Activated T-cell treated with anti-CD3 and anti-CD28 coated beads for 24 hours (primary cell): ENCODE measurements around the gene KLHL36.

ENCODE experiments used
- DNase-seq: peaks from one replicate; pipeline ENCODE4 v3.0.0-alpha.2; 2020; ENCODE audit warnings: low read depth

The KLHL36 gene

DNA sequence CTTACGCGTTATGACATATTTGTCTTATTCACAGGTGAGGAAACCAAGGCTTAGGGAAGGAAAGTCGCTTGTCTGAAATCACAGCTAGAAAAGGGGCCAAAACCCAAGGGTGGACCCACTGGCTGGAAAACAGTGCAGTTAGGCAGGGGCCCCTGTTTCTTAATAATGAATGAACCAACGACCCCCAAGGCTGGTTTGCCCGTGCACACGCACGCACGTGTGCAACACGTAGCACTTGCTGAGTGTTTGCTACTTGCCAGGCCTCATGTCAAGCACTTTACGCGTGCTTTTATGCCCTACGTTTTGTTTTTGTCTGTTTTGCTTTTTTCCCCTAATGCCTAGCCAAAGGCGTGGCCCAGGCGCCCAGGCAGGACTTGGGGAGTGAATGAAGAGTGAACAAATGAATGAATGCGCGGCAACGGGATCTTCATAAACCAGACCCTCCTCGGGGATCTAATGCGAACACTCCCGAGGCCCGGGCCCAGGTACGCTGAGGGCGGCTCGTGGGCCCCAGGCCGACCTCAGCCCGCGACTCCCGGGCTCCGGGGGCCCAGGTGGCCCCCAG lies 50.9 kb downstream of the KLHL36 start:
- DNase-seq: peak; percentile 7

- DNase-seq: peak; percentile 77
These were observed 51.6 kb downstream of the KLHL36 start, which contains the start of gene USP10 for GRCh38 chr16:84699712-84700445. USP10 (plus strand) TSS chr16:84700000; CDS start chr16:84700091, 91 bp downstream.

- DNase-seq: peak; percentile 33
These were observed 52.4 kb downstream of the KLHL36 start for GRCh38 chr16:84700446-84701300.

GRCh38 chr16:84703681-84704080 lies 55.4 kb downstream of the KLHL36 start:
- DNase-seq: no peak

GRCh38 chr16:84704253-84704652 lies 55.9 kb downstream of the KLHL36 start:
- no peak for DNase-seq

DNA sequence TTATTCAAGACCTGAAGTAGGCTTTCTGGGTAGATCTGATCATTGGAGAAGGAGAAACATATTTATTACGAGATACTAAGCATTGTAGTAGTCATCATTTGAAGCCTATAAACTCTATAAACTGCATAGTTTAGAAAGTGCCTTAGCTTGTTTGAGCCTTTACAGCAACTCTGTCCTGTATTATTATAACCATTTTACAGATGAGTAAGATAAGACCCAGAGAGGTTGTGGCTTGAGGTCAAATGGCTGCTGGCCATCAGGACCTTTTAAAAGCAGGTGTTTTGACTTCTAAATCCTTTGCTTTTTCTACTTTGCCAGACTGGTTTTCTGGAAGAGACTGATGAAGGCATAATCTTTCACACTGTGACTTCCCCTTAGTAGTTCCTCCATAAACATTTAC lies 58.5 kb downstream of the KLHL36 start:
- no peak for DNase-seq

- no peak for DNase-seq
These were observed 61.3 kb downstream of the KLHL36 start for GRCh38 chr16:84709609-84710008.

DNA sequence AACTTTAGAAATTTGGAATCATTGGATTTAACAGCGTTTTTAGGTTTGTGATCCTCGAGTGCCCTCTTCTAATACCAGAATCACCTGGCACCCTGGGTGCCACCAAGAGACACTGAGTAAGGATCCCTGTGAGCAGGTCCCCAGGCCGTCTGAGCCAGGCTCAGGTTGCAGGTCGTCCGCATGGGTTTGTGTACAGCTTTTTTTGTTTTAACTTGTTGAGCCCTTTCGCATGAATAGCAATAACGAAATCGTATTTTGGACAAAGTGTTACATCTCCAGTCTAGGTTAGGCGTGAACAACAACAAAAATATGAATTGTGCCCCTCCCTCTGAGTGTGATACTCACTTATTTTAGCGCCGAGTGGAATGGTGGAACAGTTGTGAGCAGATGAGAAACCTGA lies 62.4 kb downstream of the KLHL36 start:
- no peak for DNase-seq
